Activated CD4-positive, CD25-positive, alpha-beta regulatory T cell treated with anti-CD3 and anti-CD28 coated beads, Interleukin-2, amount 50 U/mL, for 24 hours (primary cell): ENCODE data around the gene LALBA.
"Not testable (repeated sequence)": the region's sequence is repeated elsewhere in the genome, so short reads cannot be mapped to it uniquely, and the experiment has no call there.

Experiments
- ATAC-seq, 2 donors: fragments of 150-1000 bp; cut with Tn5 transposase; one replicate each; pipeline ENCODE4 v1.10.0; 2021; ENCODE audit warnings: mild to moderate bottlenecking in 1 of 2, moderate library complexity in 1 of 2

The LALBA gene

GRCh38 chr12:48569946-48570345 lies at the start of gene LALBA:
Gene LALBA, minus strand, starts transcription at chr12:48570046. Its CDS starts 26 bp downstream, at chr12:48570020.
- no peak for ATAC-seq

GRCh38 chr12:48618541-48618940 lies 48.7 kb upstream of the LALBA start:
- peak; percentile 73 to 76 for ATAC-seq

- ATAC-seq, result no peak
These were observed 45.8 kb upstream of the LALBA start for GRCh38 chr12:48615681-48616080.

- no peak for ATAC-seq
These were observed 43.5 kb upstream of the LALBA start for GRCh38 chr12:48613321-48613720.

- ATAC-seq, result no peak
These were observed 32.5 kb upstream of the LALBA start for GRCh38 chr12:48602192-48602989.

GRCh38 chr12:48601013-48601756 lies 31.3 kb upstream of the LALBA start:
- ATAC-seq, result no peak

GRCh38 chr12:48600552-48600951 lies 30.7 kb upstream of the LALBA start:
- ATAC-seq, result no peak

GRCh38 chr12:48592591-48593086 lies 22.8 kb upstream of the LALBA start:
- ATAC-seq, result no peak

GRCh38 chr12:48586361-48586760 lies 16.5 kb upstream of the LALBA start:
- ATAC-seq, result no peak

- no peak for ATAC-seq
These were observed 13.9 kb upstream of the LALBA start for GRCh38 chr12:48583728-48584127.

- ATAC-seq, result no peak
These were observed 11.0 kb upstream of the LALBA start for GRCh38 chr12:48580831-48581230.

- no peak for ATAC-seq
These were observed 2.5 kb upstream of the LALBA start for GRCh38 chr12:48572326-48572725.

GRCh38 chr12:48567731-48568130 lies 2.1 kb downstream of the LALBA start:
- no peak for ATAC-seq

GRCh38 chr12:48557919-48558318 lies 11.9 kb downstream of the LALBA start:
- no peak for ATAC-seq

GRCh38 chr12:48556631-48557030 lies 13.2 kb downstream of the LALBA start:
- no peak for ATAC-seq

GRCh38 chr12:48553666-48554343 lies 16.0 kb downstream of the LALBA start:
- not testable (repeated sequence) for ATAC-seq

- ATAC-seq, result not testable (repeated sequence)
These were observed 18.2 kb downstream of the LALBA start for GRCh38 chr12:48551636-48552035.

- not testable (repeated sequence) for ATAC-seq
These were observed 22.8 kb downstream of the LALBA start for GRCh38 chr12:48547012-48547411.

GRCh38 chr12:48545833-48546469 lies 23.9 kb downstream of the LALBA start:
- no peak for ATAC-seq

GRCh38 chr12:48542300-48542928 lies 27.4 kb downstream of the LALBA start:
- ATAC-seq, result no peak

- no peak for ATAC-seq
These were observed 33.2 kb downstream of the LALBA start for GRCh38 chr12:48536602-48537001.

- no peak for ATAC-seq
These were observed 37.2 kb downstream of the LALBA start for GRCh38 chr12:48532601-48533000.
